Measurements from ENCODE around the gene BCAT1. TPM values are rescaled to one million over a fixed set of nuclear protein-coding genes. Genes with fewer than 3 reads are reported as not detected.

BCAT1 gene
- total RNA-seq, 1 donor from 2014 or later, result 23.8 TPM

- no peak for DNase-seq
Measured at GRCh38 chr12:24760606-24761378, 188.1 kb downstream of the BCAT1 start.

GRCh38 chr12:24760162-24760561, 188.7 kb downstream of the BCAT1 start:
- no peak for DNase-seq

Other genes starting within 250 kb of the BCAT1 start
- 0.79 TPM for gene DNAI7, start 246.1 kb upstream of the BCAT1 start, total RNA-seq
- 20.6 TPM for gene ETFRF1, start 246.1 kb upstream of the BCAT1 start, total RNA-seq

Data from skin of body (tissue), 2 donors.